Smooth muscle cell (in vitro differentiated cells): ENCODE data around the gene EDAR. TPM values are rescaled to one million over a fixed set of nuclear protein-coding genes. Genes with fewer than 3 reads are reported as not detected.

Experiments
- DNase-seq: peaks from one replicate; lab custom pipeline; 2025; ENCODE audit not compliant: unreplicated experiment; lab: John Stamatoyannopoulos, UW
- H2AFZ ChIP-seq: fragments of 200-600 bp; sonication (generic); 2 replicates; pipeline ENCODE4 v1.6.0; 2016; ENCODE audit warnings: antibody characterized with exemption, low read depth, mild to moderate bottlenecking
- H3F3A ChIP-seq: fragments of 200-600 bp; sonication (generic); 2 replicates; pipeline ENCODE4 v1.6.0; 2017; ENCODE audit warnings: antibody characterized with exemption, low read depth
- H3K27ac ChIP-seq: fragments of 200-600 bp; sonication (generic); 2 replicates; pipeline ENCODE4 v1.5.1; 2016; ENCODE audit warnings: low read depth, mild to moderate bottlenecking
- H3K27me3 ChIP-seq: fragments of 200-600 bp; sonication (generic); 2 replicates; pipeline ENCODE4 v1.6.1; 2016; ENCODE audit warnings: low read depth, mild to moderate bottlenecking
- H3K36me3 ChIP-seq: fragments of 200-600 bp; sonication (generic); 2 replicates; pipeline ENCODE4 v1.5.1; 2016; ENCODE audit warnings: low read depth
- H3K4me1 ChIP-seq: fragments of 200-600 bp; sonication (generic); 2 replicates; pipeline ENCODE4 v1.5.1; 2016; ENCODE audit warnings: low read depth
- H3K4me2 ChIP-seq: fragments of 200-600 bp; sonication (generic); 2 replicates; pipeline ENCODE4 v1.6.0; 2016; ENCODE audit warnings: mild to moderate bottlenecking
- H3K4me3 ChIP-seq: fragments of 200-600 bp; sonication (generic); 2 replicates; pipeline ENCODE4 v1.5.1; 2016; ENCODE audit warnings: mild to moderate bottlenecking
- H3K79me2 ChIP-seq: fragments of 200-600 bp; sonication (generic); 2 replicates; pipeline ENCODE4 v1.6.0; 2016; ENCODE audit warnings: low read depth, mild to moderate bottlenecking
- H3K9ac ChIP-seq: fragments of 200-600 bp; sonication (generic); 2 replicates; pipeline ENCODE4 v1.6.0; 2016; ENCODE audit warnings: low read depth
- H3K9me3 ChIP-seq: fragments of 200-600 bp; sonication (generic); replicated peaks from 2 replicates; pipeline ENCODE4 v1.5.1; 2016; ENCODE audit warnings: low read depth
- H4K20me1 ChIP-seq: fragments of 200-600 bp; sonication (generic); 2 replicates; pipeline ENCODE4 v1.6.0; 2016; ENCODE audit warnings: low read depth
- CTCF ChIP-seq: fragments of 200-600 bp; sonication (generic); IDR thresholded peaks from 2 replicates; pipeline ENCODE4 v1.5.1; 2017; ENCODE audit warnings: borderline replicate concordance, mild to moderate bottlenecking, antibody characterized with exemption; ENCODE audit not compliant: insufficient read depth, poor library complexity, severe bottlenecking
- WGBS: methylation state at CpG from one replicate; pipeline ENCODE4 v1.1.7; 2016; ENCODE audit warnings: low lambda C conversion rate; 5-methylcytosine and 5-hydroxymethylcytosine counted together
- polyA plus RNA-seq: library from polyadenylated mRNA; unstranded; fragments of >200 nt; fragmentation: Nextera tagmentation; extraction: Ambion mirVana; gene quantifications from 2 replicates; pipeline ENCODE4 v1.2.1, GENCODE V29; 2016
- total RNA-seq: library from RNA; depleted of rRNA; stranded (reverse); fragments of >200 nt; gene quantifications from 2 replicates; pipeline ENCODE4 v1.2.3, GENCODE V29; 2014

The EDAR gene
- total and polyA plus RNA-seq, 2 experiments from 2014 or later, result 0.09 TPM; not detected in 1

DNA sequence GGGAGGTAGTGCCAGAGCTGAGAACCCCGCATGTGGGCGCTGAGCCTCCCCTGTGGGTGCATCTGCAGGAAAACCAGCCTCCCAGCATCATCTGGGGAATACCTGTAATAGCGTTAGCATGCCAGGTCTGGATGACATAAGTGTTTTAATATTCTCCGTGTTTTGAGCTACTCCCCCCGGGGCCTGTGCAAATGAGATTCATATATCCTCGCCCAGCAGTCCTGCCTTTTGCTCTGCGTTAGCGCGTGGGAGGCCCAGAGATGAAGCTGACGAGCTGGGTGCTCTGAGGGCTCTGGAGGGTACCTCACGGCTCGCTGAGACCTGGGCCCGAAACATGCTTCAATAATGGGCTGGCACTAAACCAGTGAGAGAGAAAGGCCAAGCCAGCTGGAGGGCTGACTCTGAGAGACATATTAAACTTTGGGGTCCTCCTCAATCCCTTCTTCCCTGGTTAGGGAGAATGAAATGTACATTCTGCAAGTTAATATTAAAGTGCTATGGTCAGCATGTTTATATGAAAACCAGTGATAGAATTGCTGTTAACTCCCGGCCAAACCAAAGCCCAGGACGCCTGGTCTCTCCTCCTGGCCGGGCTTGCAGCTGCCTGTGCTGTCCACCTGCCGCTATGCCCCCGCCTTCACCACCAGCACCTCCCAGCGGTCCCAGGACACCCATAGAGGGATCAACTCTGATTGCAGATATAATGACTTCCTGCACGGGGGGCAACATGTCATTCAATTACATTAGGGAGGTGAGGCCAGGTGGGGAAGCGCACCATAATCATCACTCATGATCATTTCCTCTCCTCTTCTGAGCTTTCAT, 77.0 kb downstream of the EDAR start:
- Histone ChIP-seq H3K27ac (no peak overlapping the region), H3F3A (no peaks in the 10 kb centered on the region), H3K9me3 (no peaks in the 10 kb centered on the region), H3K79me2 (no peaks in the 10 kb centered on the region), H3K9ac (no peak overlapping the region), H2AFZ (no peak overlapping the region), H3K36me3 (no peaks in the 10 kb centered on the region), H3K4me3 (no peak overlapping the region), H4K20me1 (no peaks in the 10 kb centered on the region), H3K4me1 (no peaks in the 10 kb centered on the region), H3K27me3 (no peaks in the 10 kb centered on the region), H3K4me2 (no peak overlapping the region)
- TF ChIP-seq CTCF, result no peak
- no peak for DNase-seq
- 82% methylated on average over 21 of the region's 21 CpGs for WGBS

- no peak for TF ChIP-seq CTCF
- no peaks in the 10 kb centered on the region for H3K4me1 ChIP-seq
- 87% methylated on average over 5 of the region's 5 CpGs for whole genome bisulfite sequencing
- H3K9ac ChIP-seq, result no peak overlapping the region
- no peaks in the 10 kb centered on the region for H3K79me2 ChIP-seq
- no peak overlapping the region for H3K4me3 ChIP-seq
- DNase-seq, result no peak
- H3K9me3 ChIP-seq, result no peaks in the 10 kb centered on the region
- H3K27ac ChIP-seq, result no peak overlapping the region
- no peaks in the 10 kb centered on the region for H3F3A ChIP-seq
- no peak overlapping the region for H3K4me2 ChIP-seq
- no peaks in the 10 kb centered on the region for H4K20me1 ChIP-seq
- no peaks in the 10 kb centered on the region for H3K36me3 ChIP-seq
- no peak overlapping the region for H2AFZ ChIP-seq
- no peaks in the 10 kb centered on the region for H3K27me3 ChIP-seq
Observed at GRCh38 chr2:108911401-108911800, 77.6 kb downstream of the EDAR start.

GRCh38 chr2:108910541-108911396, 78.3 kb downstream of the EDAR start:
- WGBS, result 89% methylated on average over 20 of the region's 20 CpGs
- no peaks in the 10 kb centered on the region for H3K27me3 ChIP-seq
- no peak overlapping the region for H3K4me2 ChIP-seq
- no peak overlapping the region for H2AFZ ChIP-seq
- H3K36me3 ChIP-seq, result no peaks in the 10 kb centered on the region
- no peak overlapping the region for H3K27ac ChIP-seq
- no peaks in the 10 kb centered on the region for H4K20me1 ChIP-seq
- no peaks in the 10 kb centered on the region for H3K79me2 ChIP-seq
- H3K9me3 ChIP-seq, result no peaks in the 10 kb centered on the region
- no peak overlapping the region for H3K9ac ChIP-seq
- no peak overlapping the region for H3K4me3 ChIP-seq
- TF ChIP-seq CTCF, result no peak
- H3F3A ChIP-seq, result no peaks in the 10 kb centered on the region
- H3K4me1 ChIP-seq, result no peaks in the 10 kb centered on the region
- DNase-seq, result no peak
